ENCODE data around the gene COL4A3.

DNA sequence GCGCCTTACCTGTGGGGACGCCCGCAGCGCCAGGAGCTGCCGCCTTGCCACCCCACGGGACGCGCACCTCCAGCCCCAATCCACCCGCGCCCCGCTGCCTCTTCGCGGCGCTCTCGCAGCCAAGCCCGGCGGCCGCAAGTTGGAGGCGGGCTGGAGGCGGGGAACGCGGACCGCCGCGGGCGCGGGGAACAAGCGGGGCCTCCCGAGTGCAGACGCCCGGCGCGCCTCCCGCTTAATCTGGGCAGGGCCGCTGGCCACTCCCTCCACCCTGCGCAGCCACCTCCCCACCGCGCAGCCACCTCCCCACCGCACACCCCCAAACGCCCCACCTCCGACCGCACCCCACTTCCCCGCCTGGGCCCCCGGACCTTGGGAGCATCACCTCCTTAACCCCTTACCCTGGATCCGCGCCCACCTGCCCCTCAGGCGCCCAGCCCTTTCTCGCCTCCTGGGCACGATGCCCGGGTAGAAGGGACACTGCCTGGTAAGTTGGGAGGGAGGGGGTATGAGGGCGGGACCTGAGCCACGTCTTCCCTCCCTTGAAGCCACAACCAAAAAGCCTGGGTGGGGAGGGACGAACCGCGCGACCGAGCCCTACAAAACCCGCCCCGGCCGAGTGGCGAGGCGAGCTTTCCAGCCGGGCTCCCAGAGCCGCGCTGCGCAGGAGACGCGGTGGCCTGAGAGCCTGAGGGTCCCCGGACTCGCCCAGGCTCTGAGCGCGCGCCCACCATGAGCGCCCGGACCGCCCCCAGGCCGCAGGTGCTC lies at the start of gene COL4A3, which contains the start of gene COL4A4:
- TF ChIP-seq POLR2A (IDR thresholded peaks at IDR 0.05; ENCODE audit: low read length) (no peak), GATA1 (IDR thresholded peaks at IDR 0.05; ENCODE audit: low read depth, low read length) (no peak)
